ENCODE measurements around the gene SF1. TPM values are rescaled to one million over a fixed set of nuclear protein-coding genes. Genes with fewer than 3 reads are reported as not detected.

SF1 gene
- total and polyA plus RNA-seq, 9 of the 15 experiments (the other 6 are each of a cell fraction or from before 2014, with no cell fraction given), result 13.1 to 334 (median 111) TPM

DNA sequence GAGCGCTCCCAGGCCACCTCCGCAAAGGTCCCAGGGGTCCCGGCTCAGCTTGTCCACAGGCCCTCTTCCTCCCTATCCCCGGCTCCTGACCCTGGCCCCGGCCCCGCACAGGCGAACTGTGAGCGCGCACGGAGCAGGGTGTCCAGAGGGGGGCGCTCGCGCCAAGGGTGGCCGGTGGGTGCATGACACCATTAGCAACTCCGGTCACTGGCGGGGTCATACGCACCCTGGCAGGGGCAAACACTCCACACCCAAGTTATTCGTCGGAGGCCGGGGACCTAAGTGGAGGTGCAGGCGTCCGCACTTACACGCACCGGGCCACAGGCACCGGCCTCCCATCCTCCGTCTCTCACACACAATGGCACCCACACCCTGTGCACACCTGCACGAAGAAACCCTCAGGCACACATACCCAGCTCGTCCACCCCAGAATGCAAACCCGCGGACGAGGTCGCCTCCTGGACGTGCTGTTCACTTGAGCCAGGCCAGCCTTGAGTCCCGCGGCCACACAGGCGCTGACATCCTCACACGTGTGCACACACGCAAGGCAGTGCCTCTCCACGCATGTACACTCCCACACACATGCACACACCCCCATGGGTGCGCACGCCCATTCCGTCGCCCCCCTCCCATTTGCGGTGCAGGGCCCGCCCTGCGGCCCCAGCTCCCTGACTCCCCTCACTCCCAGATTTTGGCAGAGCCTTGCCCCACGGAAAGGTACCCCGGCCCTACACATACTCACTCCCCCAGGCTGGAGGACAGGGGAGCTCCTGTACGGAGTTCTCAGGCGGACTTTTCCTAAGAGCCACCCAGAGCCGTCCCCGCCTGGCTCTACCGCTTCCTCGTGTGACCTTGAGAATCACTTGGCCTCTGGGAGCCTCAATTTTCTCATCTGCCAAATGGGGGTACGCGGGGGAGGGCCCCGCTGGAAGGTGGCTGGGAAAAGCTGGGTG lies 34.5 kb downstream of the SF1 start, which contains the start of gene RASGRP2 (continued):
- no peak for TF ChIP-seq JUN (IDR thresholded peaks at IDR 0.05; ENCODE audit: borderline replicate concordance, low read depth, low read length)
- no peak for TF ChIP-seq JUN (CRISPR knock-in tag; IDR thresholded peaks at IDR 0.05; ENCODE audit: borderline replicate concordance)
- no peak for TF ChIP-seq ASH1L (IDR thresholded peaks at IDR 0.05; ENCODE audit: borderline replicate concordance, low read depth, partially characterized antibody)
- TF ChIP-seq ZBTB7A (IDR thresholded peaks at IDR 0.05; ENCODE audit: borderline replicate concordance, control insufficient read depth, low read depth, low read length), result peak; percentile 89; the same call in 1 of the 2 replicates
- no peak for TF ChIP-seq SRSF7 (optimal IDR thresholded peaks at IDR 0.05; ENCODE audit: low read depth, low read length)
- peak; percentile 92 for TF ChIP-seq SAP30 (IDR thresholded peaks at IDR 0.05; ENCODE audit: borderline replicate concordance, insufficient read depth, low read depth, low read length, poor library complexity, severe bottlenecking)
- TF ChIP-seq SNRNP70 (optimal IDR thresholded peaks at IDR 0.05; ENCODE audit: low read depth, low read length), result no peak
- no peak for TF ChIP-seq PML (IDR thresholded peaks at IDR 0.05; ENCODE audit: low read length)
- peak; percentile 83; the same call in 1 of the 2 replicates for TF ChIP-seq RB1 (IDR thresholded peaks at IDR 0.05; ENCODE audit: low read depth)
- no peak for TF ChIP-seq PTRF (tag; IDR thresholded peaks at IDR 0.05)
- TF ChIP-seq, protein P1, sequence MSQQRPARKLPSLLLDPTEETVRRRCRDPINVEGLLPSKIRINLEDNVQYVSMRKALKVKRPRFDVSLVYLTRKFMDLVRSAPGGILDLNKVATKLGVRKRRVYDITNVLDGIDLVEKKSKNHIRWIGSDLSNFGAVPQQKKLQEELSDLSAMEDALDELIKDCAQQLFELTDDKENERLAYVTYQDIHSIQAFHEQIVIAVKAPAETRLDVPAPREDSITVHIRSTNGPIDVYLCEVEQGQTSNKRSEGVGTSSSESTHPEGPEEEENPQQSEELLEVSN (IDR thresholded peaks at IDR 0.05; ENCODE audit: borderline replicate concordance in 1 of 2, extremely low read depth in 1 of 2, insufficient read depth in 1 of 2, insufficient read length in 1 of 2, low read depth in 1 of 2, low read length in 1 of 2, poor library complexity in 1 of 2, severe bottlenecking in 1 of 2), result peak; percentile 9 to 33
- TF ChIP-seq, protein P2, sequence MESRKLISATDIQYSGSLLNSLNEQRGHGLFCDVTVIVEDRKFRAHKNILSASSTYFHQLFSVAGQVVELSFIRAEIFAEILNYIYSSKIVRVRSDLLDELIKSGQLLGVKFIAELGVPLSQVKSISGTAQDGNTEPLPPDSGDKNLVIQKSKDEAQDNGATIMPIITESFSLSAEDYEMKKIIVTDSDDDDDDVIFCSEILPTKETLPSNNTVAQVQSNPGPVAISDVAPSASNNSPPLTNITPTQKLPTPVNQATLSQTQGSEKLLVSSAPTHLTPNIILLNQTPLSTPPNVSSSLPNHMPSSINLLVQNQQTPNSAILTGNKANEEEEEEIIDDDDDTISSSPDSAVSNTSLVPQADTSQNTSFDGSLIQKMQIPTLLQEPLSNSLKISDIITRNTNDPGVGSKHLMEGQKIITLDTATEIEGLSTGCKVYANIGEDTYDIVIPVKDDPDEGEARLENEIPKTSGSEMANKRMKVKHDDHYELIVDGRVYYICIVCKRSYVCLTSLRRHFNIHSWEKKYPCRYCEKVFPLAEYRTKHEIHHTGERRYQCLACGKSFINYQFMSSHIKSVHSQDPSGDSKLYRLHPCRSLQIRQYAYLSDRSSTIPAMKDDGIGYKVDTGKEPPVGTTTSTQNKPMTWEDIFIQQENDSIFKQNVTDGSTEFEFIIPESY (CRISPR knock-in tag; IDR thresholded peaks at IDR 0.05), result peak; percentile 46; the same call in 1 of the 2 replicates
- peak; percentile 40; the same call in 1 of the 2 replicates for TF ChIP-seq ZNF212 (CRISPR knock-in tag; IDR thresholded peaks at IDR 0.05)
- TF ChIP-seq PHB2 (IDR thresholded peaks at IDR 0.05; ENCODE audit: low read depth), result 0 out of 2 replicates have a peak, but pooled peaks have one; percentile 12
- TF ChIP-seq BRF1 (IDR thresholded peaks at IDR 0.05; ENCODE audit: borderline replicate concordance, extremely low read depth, insufficient read length), result no peak
- TF ChIP-seq, protein P3, sequence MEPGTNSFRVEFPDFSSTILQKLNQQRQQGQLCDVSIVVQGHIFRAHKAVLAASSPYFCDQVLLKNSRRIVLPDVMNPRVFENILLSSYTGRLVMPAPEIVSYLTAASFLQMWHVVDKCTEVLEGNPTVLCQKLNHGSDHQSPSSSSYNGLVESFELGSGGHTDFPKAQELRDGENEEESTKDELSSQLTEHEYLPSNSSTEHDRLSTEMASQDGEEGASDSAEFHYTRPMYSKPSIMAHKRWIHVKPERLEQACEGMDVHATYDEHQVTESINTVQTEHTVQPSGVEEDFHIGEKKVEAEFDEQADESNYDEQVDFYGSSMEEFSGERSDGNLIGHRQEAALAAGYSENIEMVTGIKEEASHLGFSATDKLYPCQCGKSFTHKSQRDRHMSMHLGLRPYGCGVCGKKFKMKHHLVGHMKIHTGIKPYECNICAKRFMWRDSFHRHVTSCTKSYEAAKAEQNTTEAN (CRISPR knock-in tag; IDR thresholded peaks at IDR 0.05), result no peak
- no peak for TF ChIP-seq ZNF75A (CRISPR knock-in tag; IDR thresholded peaks at IDR 0.05)
- TF ChIP-seq RHOXF2B (CRISPR knock-in tag; conservative IDR thresholded peaks at IDR 0.05), result no peak
- no peak for TF ChIP-seq KAT8 (IDR thresholded peaks at IDR 0.05; ENCODE audit: low read depth)
- TF ChIP-seq PURB (CRISPR knock-in tag; IDR thresholded peaks at IDR 0.05; ENCODE audit: low read depth), result no peak
- no peak; the same call in 1 of the 2 replicates for TF ChIP-seq CREB1 (IDR thresholded peaks at IDR 0.05)
- peak; percentile 66 for TF ChIP-seq CREB1 (CRISPR knock-in tag; IDR thresholded peaks at IDR 0.05)
- no peak for TF ChIP-seq E2F3 (CRISPR knock-in tag; IDR thresholded peaks at IDR 0.05)
- no peak for TF ChIP-seq GTF2A2 (tag; IDR thresholded peaks at IDR 0.05)

Measured in K562 (cell line).